Bronchial epithelial cell (primary cell): ENCODE data around the gene MRPL44. TPM values are rescaled to one million over a fixed set of nuclear protein-coding genes. Genes with fewer than 3 reads are reported as not detected.

Source experiments
- DNase-seq: peaks from one replicate; pipeline ENCODE4 v3.0.0-alpha.2; 2010; ENCODE audit warnings: low read depth
- FAIRE-seq: peaks from 2 replicates; lab custom pipeline; 2011; peaks lifted over from hg19 to GRCh38; lab: Jason Lieb, UNC
- H3K27me3 ChIP-seq: 2 replicates; pipeline ENCODE4 v1.5.1; 2011; ENCODE audit warnings: low read length; ENCODE audit not compliant: control insufficient read depth, insufficient read depth
- H3K36me3 ChIP-seq: 2 replicates; pipeline ENCODE4 v1.5.1; 2011; ENCODE audit warnings: low read length; ENCODE audit not compliant: control insufficient read depth, insufficient read depth
- H3K4me3 ChIP-seq: 2 replicates; pipeline ENCODE4 v1.5.1; 2011; ENCODE audit warnings: mild to moderate bottlenecking, low read depth, low read length, control low read depth
- total RNA-seq: library from RNA; depleted of rRNA; stranded (reverse); fragments of >200 nt; gene quantifications from 2 replicates; pipeline ENCODE4 v1.2.1, GENCODE V29; 2014
- TF ChIP-seq, protein P1 (sequence below): IDR thresholded peaks from 2 replicates; pipeline ENCODE4 v1.5.1; 2011; ENCODE audit warnings: mild to moderate bottlenecking, moderate library complexity, low read length, control low read depth, inconsistent platforms; ENCODE audit not compliant: insufficient read depth, severe bottlenecking

The MRPL44 gene
- total RNA-seq, 1 donor from 2014 or later, result 32.9 TPM

DNA sequence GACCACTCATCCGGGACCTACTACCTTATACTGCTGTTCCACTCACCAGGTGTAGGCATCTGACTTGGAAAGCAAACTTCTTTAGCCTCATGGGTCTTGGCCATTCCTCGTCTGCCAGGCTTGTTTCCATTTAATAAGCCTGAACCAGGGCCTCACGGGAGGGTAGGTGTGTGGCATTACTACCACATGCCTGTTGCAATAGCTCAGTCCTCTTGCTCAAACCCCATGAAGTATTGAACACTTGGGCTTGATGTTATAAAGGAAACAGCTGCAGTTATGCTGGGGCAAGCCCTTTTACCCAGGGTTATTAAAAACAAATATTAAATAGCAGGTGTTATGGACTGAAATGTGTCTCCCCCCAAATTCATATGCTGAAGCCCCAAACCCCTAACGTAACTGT lies 21.2 kb downstream of the MRPL44 start:
- FAIRE-seq (no peak), DNase-seq (no peak)
- Histone ChIP-seq H3K27me3 (no peaks in the 10 kb centered on the region), H3K36me3 (peaks cover 7% of the 10 kb centered on the region), H3K4me3 (no peak overlapping the region)
- TF ChIP-seq, protein P1, sequence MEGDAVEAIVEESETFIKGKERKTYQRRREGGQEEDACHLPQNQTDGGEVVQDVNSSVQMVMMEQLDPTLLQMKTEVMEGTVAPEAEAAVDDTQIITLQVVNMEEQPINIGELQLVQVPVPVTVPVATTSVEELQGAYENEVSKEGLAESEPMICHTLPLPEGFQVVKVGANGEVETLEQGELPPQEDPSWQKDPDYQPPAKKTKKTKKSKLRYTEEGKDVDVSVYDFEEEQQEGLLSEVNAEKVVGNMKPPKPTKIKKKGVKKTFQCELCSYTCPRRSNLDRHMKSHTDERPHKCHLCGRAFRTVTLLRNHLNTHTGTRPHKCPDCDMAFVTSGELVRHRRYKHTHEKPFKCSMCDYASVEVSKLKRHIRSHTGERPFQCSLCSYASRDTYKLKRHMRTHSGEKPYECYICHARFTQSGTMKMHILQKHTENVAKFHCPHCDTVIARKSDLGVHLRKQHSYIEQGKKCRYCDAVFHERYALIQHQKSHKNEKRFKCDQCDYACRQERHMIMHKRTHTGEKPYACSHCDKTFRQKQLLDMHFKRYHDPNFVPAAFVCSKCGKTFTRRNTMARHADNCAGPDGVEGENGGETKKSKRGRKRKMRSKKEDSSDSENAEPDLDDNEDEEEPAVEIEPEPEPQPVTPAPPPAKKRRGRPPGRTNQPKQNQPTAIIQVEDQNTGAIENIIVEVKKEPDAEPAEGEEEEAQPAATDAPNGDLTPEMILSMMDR, result no peak

GRCh38 chr2:223979730-223980396 lies 22.6 kb downstream of the MRPL44 start:
- H3K36me3 ChIP-seq, result peaks cover 7% of the 10 kb centered on the region
- FAIRE-seq, result no peak
- no peaks in the 10 kb centered on the region for H3K27me3 ChIP-seq
- TF ChIP-seq, protein P1, result no peak
- no peak for DNase-seq
- no peak overlapping the region for H3K4me3 ChIP-seq

DNA sequence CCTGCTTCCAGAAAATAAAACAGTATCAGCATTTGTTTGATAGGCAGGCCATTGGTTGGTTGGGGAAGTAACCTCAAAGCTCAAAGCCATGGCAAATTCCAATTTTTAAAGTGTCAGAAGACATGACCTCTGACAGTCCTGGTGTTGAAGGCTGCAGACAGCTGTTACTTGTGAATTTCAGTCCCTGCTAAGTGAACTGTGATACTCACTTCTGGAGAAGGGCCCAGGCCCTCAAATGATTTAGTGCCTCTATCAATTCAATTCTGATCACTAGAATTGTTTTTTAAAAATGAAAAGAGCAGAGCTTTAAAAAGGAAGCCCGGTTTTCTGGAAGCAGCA lies 23.1 kb downstream of the MRPL44 start:
- Histone ChIP-seq H3K4me3 (no peak overlapping the region), H3K27me3 (no peaks in the 10 kb centered on the region), H3K36me3 (peaks cover 7% of the 10 kb centered on the region)
- DNase-seq (no peak), FAIRE-seq (no peak)
- TF ChIP-seq, protein P1, result no peak

GRCh38 chr2:223980803-223981202 lies 23.5 kb downstream of the MRPL44 start:
- peaks cover 7% of the 10 kb centered on the region for H3K36me3 ChIP-seq
- TF ChIP-seq, protein P1, result no peak
- no peak overlapping the region for H3K4me3 ChIP-seq
- no peak for DNase-seq
- FAIRE-seq, result peak; percentile 72
- H3K27me3 ChIP-seq, result no peaks in the 10 kb centered on the region

DNA sequence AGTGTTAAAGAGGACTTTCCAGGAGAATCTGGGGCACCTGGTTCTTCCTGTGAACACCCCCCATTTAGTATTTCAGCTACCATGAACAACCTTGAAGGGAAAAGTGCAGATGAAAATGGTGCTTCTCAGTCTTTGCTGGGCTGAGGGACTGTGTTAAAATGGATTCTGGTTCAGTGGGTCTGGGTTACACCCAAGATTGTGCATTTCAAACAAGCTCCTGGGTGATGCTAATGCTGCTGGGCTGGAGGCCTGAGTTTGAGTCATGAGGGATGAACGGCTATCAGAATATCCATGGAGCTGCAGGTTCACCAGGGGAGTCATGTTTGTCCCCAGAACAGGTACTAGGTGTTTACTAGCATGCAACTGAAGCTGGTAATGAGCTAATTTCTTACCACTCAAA lies 24.0 kb downstream of the MRPL44 start:
- Histone ChIP-seq H3K36me3 (peaks cover 7% of the 10 kb centered on the region), H3K4me3 (no peak overlapping the region), H3K27me3 (no peaks in the 10 kb centered on the region)
- no peak for FAIRE-seq
- TF ChIP-seq, protein P1, result no peak
- DNase-seq, result no peak
